H9 (cell line): ENCODE measurements around the gene ZCWPW1. TPM values are rescaled to one million over a fixed set of nuclear protein-coding genes. Genes with fewer than 3 reads are reported as not detected.
"Not testable (repeated sequence)": the region's sequence is repeated elsewhere in the genome, so short reads cannot be mapped to it uniquely, and the experiment has no call there.

Experiments
- DNase-seq: peaks from one replicate; pipeline ENCODE4 v3.0.0-alpha.2; 2017
- H2AFZ ChIP-seq: one replicate; pipeline ENCODE4 v1.6.1; 2013; ENCODE audit warnings: mild to moderate bottlenecking, low read length, control low read depth, moderate library complexity
- H2AK5ac ChIP-seq: 2 replicates; pipeline ENCODE4 v1.6.1; 2013; ENCODE audit warnings: low read length, control low read depth, mixed read lengths; ENCODE audit not compliant: insufficient read length
- H2BK120ac ChIP-seq: one replicate; pipeline ENCODE4 v1.6.1; 2013; ENCODE audit warnings: low read depth, mild to moderate bottlenecking, low read length, control low read depth, inconsistent platforms; ENCODE audit not compliant: poor library complexity, severe bottlenecking
- H2BK12ac ChIP-seq: 2 replicates; pipeline ENCODE4 v1.6.1; 2013; ENCODE audit warnings: low read length, control low read depth, mixed read lengths, low read depth; ENCODE audit not compliant: insufficient read length
- H2BK15ac ChIP-seq: 2 replicates; pipeline ENCODE4 v1.6.1; 2013; ENCODE audit warnings: low read depth, low read length, control low read depth
- H2BK20ac ChIP-seq: one replicate; pipeline ENCODE4 v1.6.1; 2013; ENCODE audit warnings: low read depth, mild to moderate bottlenecking, low read length, control low read depth, inconsistent platforms; ENCODE audit not compliant: poor library complexity, severe bottlenecking
- H2BK5ac ChIP-seq: 2 replicates; pipeline ENCODE4 v1.6.1; 2013; ENCODE audit warnings: low read length, control low read depth, mixed read lengths; ENCODE audit not compliant: insufficient read length
- H3K14ac ChIP-seq: 2 replicates; pipeline ENCODE4 v1.6.1; 2013; ENCODE audit warnings: low read length, control low read depth; ENCODE audit not compliant: insufficient read depth
- H3K18ac ChIP-seq: 2 replicates; pipeline ENCODE4 v1.6.1; 2013; ENCODE audit warnings: low read depth, mild to moderate bottlenecking, mixed read lengths, low read length, control low read depth; ENCODE audit not compliant: insufficient read length
- H3K23ac ChIP-seq: 2 replicates; pipeline ENCODE4 v1.6.1; 2013; ENCODE audit warnings: low read length, control low read depth, mixed read lengths, low read depth; ENCODE audit not compliant: insufficient read length
- H3K23me2 ChIP-seq: 2 replicates; pipeline ENCODE4 v1.6.1; 2013; ENCODE audit warnings: low read depth, mild to moderate bottlenecking, mixed read lengths, low read length, control low read depth; ENCODE audit not compliant: insufficient read length, poor library complexity, severe bottlenecking
- H3K27ac ChIP-seq: 2 replicates; pipeline ENCODE4 v1.5.1; 2013; ENCODE audit warnings: low read length, control low read depth, mixed read lengths, low read depth; ENCODE audit not compliant: insufficient read length
- H3K27me3 ChIP-seq: 2 replicates; pipeline ENCODE4 v1.6.1; 2013; ENCODE audit warnings: low read length, control low read depth, inconsistent platforms; ENCODE audit not compliant: insufficient read depth
- H3K4ac ChIP-seq: 2 replicates; pipeline ENCODE4 v1.6.1; 2013; ENCODE audit warnings: low read depth, mild to moderate bottlenecking, control low read depth, inconsistent platforms, low read length, moderate library complexity
- H3K4me1 ChIP-seq: 2 replicates; pipeline ENCODE4 v1.6.1; 2013; ENCODE audit warnings: low read length, control low read depth, inconsistent platforms; ENCODE audit not compliant: insufficient read depth
- H3K4me2 ChIP-seq: 2 replicates; pipeline ENCODE4 v1.6.1; 2013; ENCODE audit warnings: low read length, control low read depth, mixed read lengths; ENCODE audit not compliant: insufficient read length, insufficient read depth
- H3K56ac ChIP-seq: 2 replicates; pipeline ENCODE4 v1.6.1; 2013; ENCODE audit warnings: low read depth, mild to moderate bottlenecking, mixed read lengths, low read length, control low read depth; ENCODE audit not compliant: insufficient read length
- H3K79me1 ChIP-seq: 2 replicates; pipeline ENCODE4 v1.6.1; 2013; ENCODE audit warnings: low read depth, mild to moderate bottlenecking, moderate library complexity, low read length, control low read depth, inconsistent platforms; ENCODE audit not compliant: insufficient read depth, poor library complexity, severe bottlenecking
- H3K79me2 ChIP-seq: 2 replicates; pipeline ENCODE4 v1.6.1; 2013; ENCODE audit warnings: low read length, control low read depth, inconsistent platforms; ENCODE audit not compliant: insufficient read depth
- H3K9ac ChIP-seq: 2 replicates; pipeline ENCODE4 v1.6.1; 2013; ENCODE audit warnings: low read length, control low read depth, mixed read lengths; ENCODE audit not compliant: insufficient read length; ENCODE audit errors: extremely low read depth
- H3K9me3 ChIP-seq: one replicate; pipeline ENCODE4 v1.6.1; 2013; ENCODE audit warnings: low read depth, low read length, inconsistent platforms; ENCODE audit not compliant: control insufficient read depth
- H3T11ph ChIP-seq: one replicate; pipeline ENCODE4 v1.6.1; 2013; ENCODE audit warnings: mild to moderate bottlenecking, low read length, control low read depth, inconsistent platforms
- H4K20me1 ChIP-seq: one replicate; pipeline ENCODE4 v1.6.1; 2013; ENCODE audit not compliant: control insufficient read depth, insufficient read length, insufficient read depth
- H4K5ac ChIP-seq: 2 replicates; pipeline ENCODE4 v1.6.1; 2013; ENCODE audit warnings: low read depth, mild to moderate bottlenecking, mixed read lengths, low read length, control low read depth; ENCODE audit not compliant: insufficient read length
- H4K8ac ChIP-seq: replicated peaks from 2 replicates; pipeline ENCODE4 v1.6.1; 2013; ENCODE audit warnings: low read length, control low read depth, mixed read lengths, low read depth; ENCODE audit not compliant: insufficient read length
- H4K91ac ChIP-seq: 2 replicates; pipeline ENCODE4 v1.6.1; 2013; ENCODE audit warnings: low read depth, mild to moderate bottlenecking, moderate library complexity, mixed read lengths, low read length, control low read depth; ENCODE audit not compliant: insufficient read length
- H3K27ac Mint-ChIP-seq, 3 experiments: 2 replicates in 2 of 3; 3 replicates in 1 of 3; pipeline ENCODE4 v1.8.0; 2020 to 2021; ENCODE audit warnings: mixed read lengths in 3 of 3, mild to moderate bottlenecking in 1 of 3, moderate library complexity in 1 of 3
- H3K27me3 Mint-ChIP-seq: 2 replicates; pipeline ENCODE4 v1.8.0; 2021; ENCODE audit warnings: low read depth, mild to moderate bottlenecking, moderate library complexity, mixed read lengths
- H3K36me3 Mint-ChIP-seq, 3 experiments: 2 replicates in 2 of 3; 3 replicates in 1 of 3; pipeline ENCODE4 v1.8.0; 2020 to 2021; ENCODE audit warnings: low read depth in 3 of 3, mixed read lengths in 3 of 3; ENCODE audit not compliant: insufficient read depth in 1 of 3
- H3K4me1 Mint-ChIP-seq, 2 experiments: 2 replicates each; pipeline ENCODE4 v1.8.0; 2020; ENCODE audit warnings: mixed read lengths in 2 of 2
- H3K4me3 Mint-ChIP-seq, 2 experiments: 2 replicates in 1 of 2; 3 replicates in 1 of 2; pipeline ENCODE4 v1.8.0; 2020 to 2021; ENCODE audit warnings: mild to moderate bottlenecking in 2 of 2, mixed read lengths in 2 of 2, moderate library complexity in 1 of 2
- H3K9me3 Mint-ChIP-seq, 2 experiments: 2 replicates in 1 of 2; 3 replicates in 1 of 2; pipeline ENCODE4 v1.8.0; 2020; ENCODE audit warnings: mild to moderate bottlenecking in 2 of 2, mixed read lengths in 2 of 2, moderate library complexity in 1 of 2
- WGBS: extraction: QIAGEN DNeasy Blood & Tissue Kit; methylation state at CpG from one replicate; pipeline ENCODE4 v1.1.7; 2013; ENCODE audit warnings: missing lambda C conversion rate, low lambda C conversion rate, mixed read lengths; ENCODE audit not compliant: insufficient read length; ENCODE audit errors: extremely low coverage; 5-methylcytosine and 5-hydroxymethylcytosine counted together
- total RNA-seq: library from RNA; stranded (reverse); gene quantifications from 2 replicates; pipeline ENCODE4 v1.2.1, GENCODE V29; 2021
- TF ChIP-seq, protein P1 (sequence below): fragments of 200-600 bp; sonication (generic); conservative IDR thresholded peaks from 3 replicates; pipeline ENCODE4 v1.8.0; 2021; ENCODE audit warnings: antibody characterized with exemption, mild to moderate bottlenecking

ZCWPW1 gene
- total RNA-seq, 1 experiment from 2014 or later: 1.1 TPM

- no peaks in the 10 kb centered on the region for H3K23me2 ChIP-seq
- TF ChIP-seq, protein P1, sequence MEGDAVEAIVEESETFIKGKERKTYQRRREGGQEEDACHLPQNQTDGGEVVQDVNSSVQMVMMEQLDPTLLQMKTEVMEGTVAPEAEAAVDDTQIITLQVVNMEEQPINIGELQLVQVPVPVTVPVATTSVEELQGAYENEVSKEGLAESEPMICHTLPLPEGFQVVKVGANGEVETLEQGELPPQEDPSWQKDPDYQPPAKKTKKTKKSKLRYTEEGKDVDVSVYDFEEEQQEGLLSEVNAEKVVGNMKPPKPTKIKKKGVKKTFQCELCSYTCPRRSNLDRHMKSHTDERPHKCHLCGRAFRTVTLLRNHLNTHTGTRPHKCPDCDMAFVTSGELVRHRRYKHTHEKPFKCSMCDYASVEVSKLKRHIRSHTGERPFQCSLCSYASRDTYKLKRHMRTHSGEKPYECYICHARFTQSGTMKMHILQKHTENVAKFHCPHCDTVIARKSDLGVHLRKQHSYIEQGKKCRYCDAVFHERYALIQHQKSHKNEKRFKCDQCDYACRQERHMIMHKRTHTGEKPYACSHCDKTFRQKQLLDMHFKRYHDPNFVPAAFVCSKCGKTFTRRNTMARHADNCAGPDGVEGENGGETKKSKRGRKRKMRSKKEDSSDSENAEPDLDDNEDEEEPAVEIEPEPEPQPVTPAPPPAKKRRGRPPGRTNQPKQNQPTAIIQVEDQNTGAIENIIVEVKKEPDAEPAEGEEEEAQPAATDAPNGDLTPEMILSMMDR: no peak
- no peak overlapping the region for H2BK5ac ChIP-seq
- H3K27ac Mint-ChIP-seq: peak overlapping the region in 1 of 3 experiments; percentile 52; a peak in 1 of 7 replicates
- H3K23ac ChIP-seq: no peak overlapping the region
- H3K79me1 ChIP-seq: no peaks in the 10 kb centered on the region
- no peaks in the 10 kb centered on the region for H3K4me1 Mint-ChIP-seq
- no peak overlapping the region for H3K9ac ChIP-seq
- no peak overlapping the region for H3K56ac ChIP-seq
- no peak overlapping the region for H4K8ac ChIP-seq
- H3K9me3 ChIP-seq: no peaks in the 10 kb centered on the region
- no peaks in the 10 kb centered on the region for H3K27me3 ChIP-seq
- no peaks in the 10 kb centered on the region for H3K79me2 ChIP-seq
- H3K27ac ChIP-seq: no peak overlapping the region
- no peak overlapping the region for H2BK20ac ChIP-seq
- no peak overlapping the region for H4K91ac ChIP-seq
- no peak overlapping the region for H3K4me3 Mint-ChIP-seq
- H3K4me1 ChIP-seq: no peaks in the 10 kb centered on the region
- H3K9me3 Mint-ChIP-seq: no peaks in the 10 kb centered on the region
- no peak overlapping the region for H2BK12ac ChIP-seq
- no peak overlapping the region for H3K18ac ChIP-seq
- DNase-seq: peak; percentile 23
- H2AFZ ChIP-seq: no peak overlapping the region
- no peak overlapping the region for H3K14ac ChIP-seq
- no peak overlapping the region for H3K4me2 ChIP-seq
- peaks cover 38 to 81% (median 69%) of the 10 kb centered on the region in 3 experiments; a peak in 6 of 7 replicates for H3K36me3 Mint-ChIP-seq
- no peak overlapping the region for H3T11ph ChIP-seq
- no peak overlapping the region for H2BK120ac ChIP-seq
- no peaks in the 10 kb centered on the region for H4K20me1 ChIP-seq
- no CpG with 5 or more reads among the region's 16 CpGs for WGBS
- H2AK5ac ChIP-seq: no peak overlapping the region
- no peak overlapping the region for H3K4ac ChIP-seq
- no peak overlapping the region for H4K5ac ChIP-seq
- H3K27me3 Mint-ChIP-seq: no peaks in the 10 kb centered on the region
- H2BK15ac ChIP-seq: no peak overlapping the region
Observed at GRCh38 chr7:100352984-100353684, 75.4 kb downstream of the ZCWPW1 start.

GRCh38 chr7:100352230-100352781, 76.2 kb downstream of the ZCWPW1 start:
- H2BK5ac ChIP-seq, H2BK120ac ChIP-seq, H3K9me3 Mint-ChIP-seq, H2AK5ac ChIP-seq, H3K79me1 ChIP-seq, H2BK15ac ChIP-seq, H3K9ac ChIP-seq, H3T11ph ChIP-seq, H3K4me3 Mint-ChIP-seq, H3K4me1 ChIP-seq, H3K27me3 ChIP-seq, H4K20me1 ChIP-seq, H2AFZ ChIP-seq, H3K27me3 Mint-ChIP-seq, H2BK20ac ChIP-seq, H3K9me3 ChIP-seq, H3K27ac Mint-ChIP-seq, H2BK12ac ChIP-seq, H3K23ac ChIP-seq, H4K91ac ChIP-seq, H4K5ac ChIP-seq, H3K4me2 ChIP-seq, H4K8ac ChIP-seq, H3K56ac ChIP-seq, H3K4me1 Mint-ChIP-seq, H3K23me2 ChIP-seq, H3K79me2 ChIP-seq, H3K4ac ChIP-seq, H3K18ac ChIP-seq, H3K14ac ChIP-seq, H3K27ac ChIP-seq: not testable (repeated sequence)
- DNase-seq: peak; percentile 14
- WGBS: no CpG with 5 or more reads among the region's 18 CpGs
- H3K36me3 Mint-ChIP-seq: peaks cover 40 to 82% (median 72%) of the 10 kb centered on the region in 3 experiments; a peak in 6 of 7 replicates
